UCSD-AML1 (cell line): Measurements from ENCODE around the gene CCL1.
"Not testable (repeated sequence)": the region's sequence is repeated elsewhere in the genome, so short reads cannot be mapped to it uniquely, and the experiment has no call there.

ENCODE experiments used
- DNase-seq: peaks from one replicate; lab custom pipeline; 2025; ENCODE audit not compliant: unreplicated experiment; lab: John Stamatoyannopoulos, UW

CCL1 gene

DNA sequence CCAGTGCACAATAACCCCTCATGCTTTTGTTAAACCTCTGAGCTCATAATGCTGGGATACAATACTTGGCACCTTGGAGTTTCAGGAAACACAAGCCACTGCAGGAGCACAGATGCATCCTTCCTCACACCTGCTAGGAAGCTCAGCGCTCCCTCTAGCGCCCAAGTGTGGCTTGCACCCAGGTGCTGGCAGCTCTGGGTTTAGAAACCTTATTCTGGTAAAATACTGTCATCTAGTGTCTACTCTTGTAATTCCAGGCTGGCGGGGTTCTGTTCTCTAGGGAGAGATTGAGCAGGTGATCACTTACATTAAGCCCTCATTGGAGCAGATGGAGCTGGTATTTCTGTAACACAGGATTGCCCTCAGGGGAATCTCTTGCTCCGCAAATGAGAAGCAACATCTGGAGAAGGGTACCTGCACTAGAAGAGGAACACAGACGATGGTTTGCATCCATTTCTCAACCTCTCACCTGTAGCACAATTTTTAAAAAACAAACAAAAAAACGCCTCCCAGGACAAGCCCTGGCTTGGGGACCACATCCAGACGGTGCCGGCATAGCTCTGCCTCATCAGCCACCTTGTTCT lies 1.5 kb downstream of the CCL1 start:
- DNase-seq, result peak; percentile 82

DNA sequence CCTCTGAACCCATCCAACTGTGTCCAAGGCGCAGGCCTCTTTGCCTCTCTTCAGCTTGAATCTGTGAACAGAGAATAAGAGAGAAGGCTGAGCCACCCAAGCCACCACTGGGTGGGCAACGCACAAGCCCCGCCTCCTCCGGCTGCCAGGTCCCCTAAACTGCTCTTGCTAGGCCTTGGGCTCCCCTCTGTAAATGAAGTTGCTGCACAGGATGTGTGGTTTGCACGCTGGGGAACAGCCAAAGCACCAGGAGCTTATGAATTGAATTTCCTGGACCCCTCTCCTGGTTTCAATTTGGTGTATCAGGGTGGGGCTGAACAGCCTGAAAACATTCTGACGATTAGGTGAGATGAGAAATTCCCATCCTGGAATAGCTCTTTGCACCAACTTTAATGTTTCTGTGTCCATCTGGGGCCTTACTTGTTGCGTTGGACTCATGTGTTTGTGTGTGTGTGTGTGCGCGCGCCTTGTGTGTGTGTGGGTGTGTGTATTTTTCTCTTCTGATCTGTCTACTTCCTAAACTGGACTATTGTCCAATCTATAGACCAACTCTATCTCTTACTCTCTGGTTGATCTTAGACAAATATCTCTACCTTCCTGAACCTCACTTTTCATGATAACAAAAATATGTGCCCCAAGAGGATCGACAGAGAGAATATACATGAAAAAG lies 2.3 kb downstream of the CCL1 start:
- no peak for DNase-seq

DNA sequence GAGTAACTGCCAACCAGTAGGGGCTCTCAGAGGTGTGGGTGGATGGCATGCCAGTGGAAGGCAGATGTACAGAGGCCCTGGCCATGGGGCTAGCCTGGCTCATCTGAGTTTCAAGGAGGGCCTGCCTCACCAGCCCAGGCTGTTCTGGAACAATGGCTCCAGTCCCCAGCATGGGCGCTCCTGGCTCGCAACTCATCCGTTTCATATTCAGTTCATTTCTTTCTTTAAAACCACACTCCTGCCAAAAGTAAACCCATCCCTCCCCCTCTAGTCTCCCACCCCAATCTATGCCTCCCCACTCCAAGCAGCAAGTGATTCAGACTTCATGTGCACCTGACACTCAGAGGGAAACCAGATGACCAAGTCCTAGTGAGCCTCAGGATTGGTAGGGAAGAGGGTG lies 4.4 kb downstream of the CCL1 start:
- no peak for DNase-seq

DNA sequence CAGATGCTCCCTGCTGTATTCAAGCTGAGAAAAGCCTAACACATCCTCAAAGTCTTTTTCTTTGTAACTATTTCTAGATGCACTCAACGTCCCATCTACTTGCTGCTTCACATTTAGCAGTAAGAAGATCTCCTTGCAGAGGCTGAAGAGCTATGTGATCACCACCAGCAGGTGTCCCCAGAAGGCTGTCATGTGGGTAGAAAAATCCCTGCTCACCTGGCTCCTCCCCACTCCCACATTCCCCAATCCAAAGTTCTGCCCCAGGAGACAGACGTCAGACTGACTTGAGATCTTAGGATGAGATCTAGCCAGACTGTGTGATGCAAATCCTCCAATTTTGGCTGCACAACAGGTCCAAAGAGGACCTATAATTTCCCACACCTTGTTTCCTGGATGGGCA lies 5.6 kb downstream of the CCL1 start:
- DNase-seq, result no peak

DNA sequence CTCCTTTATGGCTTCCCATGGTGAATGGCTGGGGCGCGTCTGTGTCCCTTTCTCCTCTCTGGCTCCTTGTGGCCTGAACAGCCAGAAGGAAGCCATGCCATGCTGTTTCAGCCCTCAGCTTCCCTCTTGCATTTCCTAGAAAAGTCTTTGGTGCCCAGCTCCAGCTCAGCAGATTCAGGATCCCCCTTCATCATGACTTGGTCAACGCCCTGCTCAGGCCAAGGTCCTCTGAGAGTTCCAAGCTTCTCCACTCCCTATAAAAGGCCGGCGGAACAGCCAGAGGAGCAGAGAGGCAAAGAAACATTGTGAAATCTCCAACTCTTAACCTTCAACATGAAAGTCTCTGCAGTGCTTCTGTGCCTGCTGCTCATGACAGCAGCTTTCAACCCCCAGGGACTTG lies 6.8 kb downstream of the CCL1 start, which contains the start of gene CCL13:
TSS of gene CCL13 (plus strand) at position 287 of the 400 bp plus-strand sequence. CDS start at position 334, 47 bp downstream.
- no peak for DNase-seq

DNA sequence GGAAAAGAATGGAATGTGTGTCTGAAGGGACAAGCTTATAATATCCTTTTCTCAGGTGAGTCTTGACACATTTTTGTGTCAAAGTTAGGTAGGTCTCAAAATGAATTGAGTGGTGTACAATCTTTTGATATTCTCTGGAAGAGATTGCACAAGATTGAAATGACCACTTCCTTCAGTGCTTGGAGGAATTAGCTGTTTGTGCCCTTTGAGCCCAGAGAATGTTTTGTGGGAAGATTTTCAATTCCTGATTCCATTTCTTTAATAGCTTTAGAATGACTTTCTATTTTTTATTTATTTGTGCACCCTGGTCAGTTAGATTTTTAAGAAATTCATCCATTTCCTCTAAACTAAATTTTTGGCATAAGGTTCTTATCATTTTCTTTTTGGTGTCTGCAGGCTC lies 8.4 kb downstream of the CCL1 start:
- no peak for DNase-seq

DNA sequence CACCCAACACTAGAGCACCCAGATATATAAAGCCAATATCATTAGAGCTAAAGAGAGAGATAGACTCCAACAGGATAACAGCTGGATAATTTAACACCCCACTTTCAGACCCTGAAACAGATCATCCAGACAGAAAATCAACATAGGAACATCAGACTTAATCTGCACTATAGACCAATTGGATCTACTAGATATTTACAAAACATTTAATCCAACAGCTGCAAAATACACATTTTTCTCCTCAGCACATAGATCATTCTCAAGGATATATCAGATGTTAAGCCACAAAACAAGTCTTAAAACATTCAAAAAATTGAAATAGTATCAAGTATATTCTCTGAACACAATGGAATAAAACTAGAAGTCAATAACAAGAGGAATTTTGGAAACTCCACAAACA lies 10.8 kb downstream of the CCL1 start:
- no peak for DNase-seq

DNA sequence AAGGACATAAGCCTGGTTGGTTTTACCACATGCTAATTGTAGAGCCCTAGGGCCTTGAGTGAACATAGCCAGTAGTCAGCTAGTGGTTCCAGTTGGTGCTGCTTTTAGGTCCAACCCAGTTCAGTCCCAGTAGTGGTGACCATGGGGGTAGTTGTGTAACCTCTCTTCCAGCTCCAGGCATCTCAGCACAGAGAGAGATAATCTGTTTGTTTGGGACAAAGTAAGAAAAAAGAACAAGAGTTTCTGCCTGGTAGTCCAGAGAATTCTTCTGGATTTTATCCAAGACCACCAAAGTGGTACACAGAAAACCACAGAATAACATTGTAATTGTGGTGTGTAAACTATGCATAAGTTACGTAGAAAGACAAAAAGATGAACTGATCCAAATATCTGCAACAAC lies 11.9 kb downstream of the CCL1 start:
- DNase-seq, result no peak

DNA sequence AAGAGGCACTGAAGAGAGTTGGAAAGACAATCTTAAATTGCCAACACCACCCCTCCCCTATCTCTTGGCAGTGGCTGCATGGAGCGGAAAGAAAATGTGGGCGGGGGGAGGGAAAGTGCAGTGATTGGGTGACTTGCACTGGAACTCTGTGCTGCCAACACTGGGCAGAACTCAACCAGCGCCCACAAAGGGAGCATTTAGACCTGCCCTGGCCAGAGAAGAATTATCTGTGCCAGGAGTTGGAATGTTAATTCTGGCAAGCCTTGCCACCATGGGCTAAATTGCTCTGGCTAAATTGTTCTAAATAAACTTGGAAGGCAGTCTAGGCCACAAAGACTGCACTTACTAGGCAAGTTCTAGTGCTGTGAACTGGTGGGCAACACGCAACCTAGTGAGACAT lies 13.3 kb downstream of the CCL1 start:
- no peak for DNase-seq

DNA sequence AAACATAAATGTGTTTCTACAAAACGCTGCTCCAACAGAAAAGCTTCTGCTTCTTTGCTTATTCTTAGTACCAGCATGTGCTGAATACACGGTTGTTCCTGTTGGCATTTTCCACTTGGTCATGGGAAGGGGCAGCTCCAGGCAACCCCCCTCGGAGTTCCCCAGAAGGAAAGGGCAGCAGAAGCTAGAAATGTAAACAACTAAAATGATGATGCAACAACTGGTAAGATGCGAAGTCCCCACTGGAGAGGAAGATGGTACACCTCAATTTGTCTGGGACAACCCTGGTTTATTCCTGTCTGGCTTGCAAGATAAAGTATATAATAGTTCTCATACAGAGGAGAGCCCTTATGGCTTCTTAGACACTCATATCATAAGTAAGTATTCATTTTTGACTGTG lies 16.0 kb downstream of the CCL1 start:
- DNase-seq, result no peak

DNA sequence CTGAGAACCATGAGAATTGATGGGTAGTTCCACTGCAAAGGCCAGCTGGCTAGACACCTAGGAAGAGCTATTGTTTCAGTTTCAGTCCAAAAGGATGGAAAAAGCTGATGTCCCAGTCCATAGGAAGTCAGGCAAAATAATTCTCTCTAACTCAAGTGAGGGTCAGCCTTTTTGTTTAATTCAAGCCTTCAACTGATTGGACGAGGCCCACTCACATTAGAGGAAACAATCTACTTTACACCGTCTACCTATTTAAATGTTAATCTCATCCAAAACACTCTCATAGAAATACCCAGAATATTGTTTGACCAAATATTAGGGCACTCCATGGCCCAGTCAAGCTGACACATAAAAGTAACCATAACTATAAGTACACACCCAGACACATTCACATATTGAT lies 21.1 kb downstream of the CCL1 start:
- no peak for DNase-seq

DNA sequence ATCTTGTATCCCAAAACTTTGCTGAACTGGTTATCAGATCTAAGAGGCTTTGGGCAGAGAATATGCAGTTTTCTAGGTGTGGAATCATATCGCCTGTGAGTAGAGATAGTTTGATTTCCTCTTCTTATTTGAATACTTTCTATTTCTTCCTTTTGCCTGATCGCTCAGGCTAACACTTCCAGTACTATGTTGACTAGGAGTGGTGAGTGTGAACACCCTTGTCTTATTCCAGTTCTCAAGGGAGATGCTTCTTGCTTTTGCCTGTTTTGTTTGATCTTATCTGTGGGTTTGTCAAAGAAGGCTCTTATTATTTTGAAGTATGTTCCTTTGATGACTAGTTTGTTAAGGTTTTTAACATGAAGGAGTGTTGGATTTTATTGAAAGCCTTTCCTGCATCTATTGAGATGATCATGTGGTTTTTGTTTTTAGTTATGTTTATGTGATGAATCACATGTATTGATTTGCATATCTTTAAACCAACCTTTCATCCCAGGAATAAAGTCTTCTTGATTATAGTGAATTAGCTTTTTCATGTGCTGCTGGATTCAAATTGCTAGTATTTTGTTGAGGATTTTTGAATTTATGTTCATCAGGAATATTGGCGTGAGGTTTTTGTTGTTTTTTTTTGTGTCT lies 23.8 kb downstream of the CCL1 start:
- no peak for DNase-seq

DNA sequence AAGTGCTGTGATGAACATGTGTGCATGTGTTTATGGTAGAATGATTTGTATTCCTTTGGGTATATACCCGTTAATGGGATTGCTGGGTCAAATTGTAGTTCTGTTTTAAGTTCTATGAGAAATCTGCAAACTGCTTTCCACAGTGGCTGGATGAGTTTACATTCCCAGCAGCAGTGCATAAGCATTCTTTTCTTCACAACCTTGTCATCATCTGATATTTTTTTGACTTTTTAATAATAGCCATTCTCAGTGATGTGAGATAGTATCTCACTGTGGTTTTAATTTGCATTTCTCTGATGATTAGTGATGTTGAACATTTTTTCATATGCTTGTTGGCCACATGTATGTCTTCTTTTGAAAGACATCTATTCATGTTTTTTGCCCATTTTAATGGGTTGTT lies 25.3 kb downstream of the CCL1 start:
- no peak for DNase-seq

DNA sequence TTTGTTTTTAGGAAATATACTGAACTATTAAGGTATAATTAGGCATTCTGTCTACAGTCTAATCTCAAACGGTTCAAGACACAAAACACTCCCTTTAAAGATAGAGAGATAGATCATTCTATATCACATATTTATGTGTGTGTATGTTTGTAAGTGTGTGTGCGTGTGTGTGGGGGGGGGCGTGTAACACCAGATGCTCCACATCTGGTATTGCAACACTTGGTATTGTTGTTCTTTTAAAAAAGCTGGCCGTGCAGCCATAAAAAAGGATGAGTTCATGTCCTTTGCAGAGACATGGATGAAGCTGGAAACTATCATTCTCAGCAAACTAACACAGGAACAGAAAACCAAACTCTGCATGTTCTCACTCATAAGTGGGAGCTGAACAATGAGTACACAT lies 35.5 kb downstream of the CCL1 start:
- DNase-seq, result not testable (repeated sequence)

DNA sequence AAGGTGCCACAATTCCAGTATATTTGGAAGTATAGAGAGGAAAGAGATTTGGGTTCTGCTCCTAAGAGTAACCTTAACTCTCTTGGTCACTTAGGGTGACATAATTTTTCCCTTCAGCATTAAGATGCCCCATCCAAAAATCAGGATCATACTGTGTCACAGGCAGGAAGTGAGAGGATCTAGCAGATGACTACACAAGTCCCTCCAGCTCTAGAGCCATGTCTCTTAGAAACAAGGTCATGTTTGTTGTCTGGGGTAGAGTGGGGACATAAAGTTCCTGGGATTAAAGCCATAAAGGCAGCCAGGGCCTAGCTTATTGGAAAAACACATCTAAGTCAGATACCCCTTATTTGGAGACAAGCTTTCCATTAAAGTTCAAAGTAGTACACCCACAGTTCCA lies 41.1 kb downstream of the CCL1 start:
- DNase-seq, result no peak

DNA sequence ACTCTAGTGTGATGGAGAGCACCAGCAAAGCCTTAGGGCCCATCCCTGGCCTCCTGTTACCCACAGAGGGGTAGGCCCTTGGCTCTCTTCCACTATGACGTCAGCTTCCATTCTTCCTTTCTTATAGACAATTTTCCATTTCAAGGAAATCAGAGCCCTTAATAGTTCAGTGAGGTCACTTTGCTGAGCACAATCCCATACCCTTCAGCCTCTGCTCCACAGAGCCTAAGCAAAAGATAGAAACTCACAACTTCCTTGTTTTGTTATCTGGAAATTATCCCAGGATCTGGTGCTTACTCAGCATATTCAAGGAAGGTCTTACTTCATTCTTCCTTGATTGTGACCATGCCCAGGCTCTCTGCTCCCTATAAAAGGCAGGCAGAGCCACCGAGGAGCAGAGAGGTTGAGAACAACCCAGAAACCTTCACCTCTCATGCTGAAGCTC lies 44.0 kb downstream of the CCL1 start, which contains the start of gene CCL8:
TSS of gene CCL8 (plus strand) at position 397 of the 445 bp plus-strand sequence. CDS start 67 bp downstream, outside the sequence.
- DNase-seq, result no peak

DNA sequence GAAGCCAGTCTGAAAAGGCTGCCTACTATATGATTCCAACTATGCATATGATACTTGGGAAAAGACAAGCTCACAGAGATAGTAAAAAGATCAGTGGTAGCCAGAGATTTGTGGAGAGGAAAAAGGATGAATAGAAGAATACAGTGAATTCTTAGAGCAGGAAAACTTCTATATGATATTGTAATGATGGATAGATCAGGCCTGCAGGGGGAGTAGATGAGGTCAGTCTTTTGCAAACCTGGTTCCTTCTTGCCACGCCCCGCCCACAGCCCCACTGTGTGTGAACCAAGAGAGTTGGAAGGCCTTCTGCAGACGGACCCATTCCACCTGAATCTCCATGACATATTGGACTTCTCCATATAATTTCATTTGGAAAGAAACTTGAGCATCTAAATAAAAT lies 44.6 kb downstream of the CCL1 start:
- DNase-seq, result peak; percentile 22

DNA sequence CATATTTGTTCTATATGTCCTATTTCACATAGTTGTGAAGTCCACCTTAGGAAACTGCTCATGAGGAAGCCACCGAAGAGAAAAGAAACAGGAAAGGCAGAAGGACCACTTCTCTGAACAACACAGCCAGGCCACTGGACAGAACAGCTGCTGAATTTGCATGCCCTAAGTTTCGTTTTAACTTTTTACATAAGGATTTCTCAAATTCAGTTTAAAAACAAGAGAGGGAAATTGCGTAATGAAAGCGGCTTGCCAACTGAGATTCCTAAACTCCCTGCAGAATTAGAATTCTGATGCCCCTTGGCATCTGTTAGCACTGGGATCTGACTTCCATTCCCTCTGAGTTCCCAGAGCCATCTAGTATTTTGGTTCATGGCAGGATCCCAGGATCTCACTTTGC lies 48.8 kb downstream of the CCL1 start:
- no peak for DNase-seq

DNA sequence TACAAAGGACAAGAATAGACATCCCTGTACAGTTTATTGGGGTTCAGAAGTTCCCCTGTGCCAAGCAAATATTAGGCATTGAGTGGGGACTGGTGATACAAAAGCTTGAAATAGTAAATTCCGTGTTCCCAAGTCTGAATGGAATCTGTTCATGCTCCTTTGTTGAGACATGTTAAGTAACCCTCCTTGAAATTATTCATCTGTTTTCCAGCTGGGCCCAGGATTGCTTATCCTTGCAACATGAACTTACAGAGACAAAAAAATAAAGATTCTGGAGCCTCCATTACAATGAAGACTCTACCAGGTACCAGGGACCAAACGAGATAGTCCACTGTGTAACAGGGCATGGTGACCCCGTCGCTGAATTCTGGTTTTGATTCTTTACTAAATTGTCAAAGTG lies 49.9 kb downstream of the CCL1 start:
- DNase-seq, result no peak

DNA sequence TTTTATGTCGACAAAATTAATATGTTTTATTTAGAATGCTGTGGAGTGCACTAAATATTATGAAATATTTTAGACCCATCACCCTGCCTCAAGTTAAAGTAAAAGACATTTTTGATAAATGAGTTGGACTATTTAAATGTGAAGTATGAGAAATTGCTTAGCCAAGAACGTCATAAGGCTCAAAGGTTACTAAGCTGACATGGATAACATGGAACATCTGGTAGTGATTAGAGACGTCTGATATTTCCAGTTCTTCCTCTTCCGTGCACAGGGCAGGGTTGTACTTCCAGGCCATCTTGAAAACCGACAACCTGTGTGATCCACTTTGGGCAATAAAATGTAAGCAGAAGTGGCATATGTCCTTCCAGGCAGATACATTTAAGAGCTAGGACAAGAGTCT lies 51.0 kb downstream of the CCL1 start:
- no peak for DNase-seq

DNA sequence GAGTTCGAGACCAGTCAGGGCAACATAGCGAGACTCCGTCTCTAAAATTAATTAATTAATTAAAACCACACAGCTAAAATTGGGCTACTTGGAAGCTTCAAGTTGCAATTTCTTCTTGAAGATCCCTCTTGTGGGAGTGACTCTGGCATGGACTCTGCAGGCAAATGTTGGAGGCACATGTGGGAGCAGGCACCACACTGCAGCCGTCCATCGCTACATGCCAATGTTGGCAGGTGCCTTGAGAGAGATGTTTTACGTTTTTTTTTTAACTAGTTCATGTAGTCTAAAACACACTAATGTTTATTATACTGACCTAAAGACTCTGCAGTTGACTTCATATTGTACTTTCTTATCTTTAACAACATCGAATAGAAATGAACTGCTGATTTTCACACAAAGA lies 51.7 kb downstream of the CCL1 start:
- no peak for DNase-seq
